Fibroblast of lung (primary cell): ENCODE results near the gene USP32.

Source experiments
- CTCF ChIP-seq, 2 donors: IDR thresholded peaks in 1 of 2; conservative IDR thresholded peaks in 1 of 2; 1 replicate in 1 of 2; 2 replicates in 1 of 2; pipeline ENCODE4 v1.5.1; 2011 to 2012; ENCODE audit warnings: low read length in 2 of 2, control low read depth in 1 of 2, inconsistent platforms in 1 of 2, low read depth in 1 of 2, mild to moderate bottlenecking in 1 of 2
- EZH2 ChIP-seq: IDR thresholded peaks from 2 replicates; pipeline ENCODE4 v1.5.1; 2012; ENCODE audit warnings: low read length, control low read depth, mild to moderate bottlenecking; ENCODE audit errors: missing control alignments

GRCh38 chr17:60403523-60403810 is 11.5 kb upstream of the USP32 start:
- TF ChIP-seq CTCF (conservative IDR thresholded peaks at IDR 0.05 in 1 of 2, IDR thresholded peaks at IDR 0.05 in 1 of 2; ENCODE audit: low read depth in 1 of 2, low read length in 2 of 2), result no peak
- no peak for TF ChIP-seq EZH2
